NCI-H2081 treated with DMSO at 0.1 percent for 48 hours (cell line): ENCODE measurements around the gene E2F1.
"Not testable (repeated sequence)": the region's sequence is repeated elsewhere in the genome, so short reads cannot be mapped to it uniquely, and the experiment has no call there.

Experiments used
- DNase-seq: peaks from one replicate; lab custom pipeline; 2025; lab: John Stamatoyannopoulos, UW

E2F1 gene

DNA sequence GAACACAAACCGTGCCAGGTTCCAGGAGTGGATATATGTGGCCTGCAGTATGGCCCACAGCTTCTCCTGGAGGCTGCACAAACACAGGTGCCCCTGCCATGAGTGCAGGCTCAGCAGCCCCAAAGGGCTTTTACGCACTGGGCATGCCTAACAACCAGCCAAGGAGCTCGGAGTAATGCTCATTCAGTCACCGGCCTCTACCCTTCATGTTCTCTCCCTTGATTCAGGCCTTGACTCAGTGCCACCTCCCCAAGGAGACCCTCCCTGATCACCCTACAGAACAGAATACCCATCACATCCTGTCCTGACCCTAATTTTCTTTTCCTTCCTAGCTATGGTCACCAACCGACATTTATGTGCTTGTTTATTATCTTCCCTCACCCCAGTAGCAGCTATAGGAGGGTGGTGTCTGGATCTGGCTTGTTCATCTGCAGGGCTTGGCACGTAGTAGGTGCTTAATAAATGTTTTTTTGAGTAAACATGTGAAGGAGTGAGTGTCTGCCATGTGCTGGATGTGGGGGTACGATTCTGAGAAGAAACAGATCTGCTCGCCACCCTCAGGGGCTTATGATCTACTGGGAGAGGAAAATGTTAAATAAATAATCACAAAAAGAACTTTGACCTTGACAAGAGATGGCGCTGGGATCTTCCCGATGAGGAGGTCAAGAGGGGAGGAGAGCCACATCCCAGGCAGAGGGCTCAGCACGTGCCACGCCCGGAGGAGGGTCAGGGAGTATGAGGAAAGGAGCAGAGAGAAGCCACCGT lies 24.7 kb upstream of the E2F1 start:
- no peak for DNase-seq

DNA sequence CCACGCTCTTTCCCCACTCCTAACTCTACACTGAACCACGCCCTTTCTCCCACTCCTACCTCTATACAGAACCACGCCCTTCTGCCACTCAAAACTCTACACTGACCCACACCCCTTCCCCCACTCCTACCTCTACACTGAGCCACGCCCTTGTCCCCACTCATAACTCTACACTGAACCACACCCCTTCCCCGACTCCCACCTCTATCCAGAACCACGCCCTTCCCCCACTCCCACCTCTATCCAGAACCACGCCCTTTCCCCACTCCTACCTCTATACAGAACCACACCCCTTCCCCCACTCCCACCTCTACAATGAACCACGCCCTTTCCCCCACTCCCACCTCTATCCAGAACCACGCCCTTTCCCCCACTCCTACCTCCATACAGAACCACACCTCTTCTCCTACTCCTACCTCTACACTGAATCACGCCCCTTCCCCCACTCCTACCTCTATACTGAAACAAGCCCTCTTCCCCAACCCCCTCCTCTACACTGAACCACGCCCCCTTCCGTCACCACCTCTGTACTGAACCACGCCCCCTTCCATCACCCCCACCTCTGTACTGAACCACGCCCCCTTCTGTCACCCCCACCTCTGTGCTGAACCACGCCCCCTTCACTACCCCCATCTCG lies 23.8 kb upstream of the E2F1 start:
- DNase-seq, result no peak

DNA sequence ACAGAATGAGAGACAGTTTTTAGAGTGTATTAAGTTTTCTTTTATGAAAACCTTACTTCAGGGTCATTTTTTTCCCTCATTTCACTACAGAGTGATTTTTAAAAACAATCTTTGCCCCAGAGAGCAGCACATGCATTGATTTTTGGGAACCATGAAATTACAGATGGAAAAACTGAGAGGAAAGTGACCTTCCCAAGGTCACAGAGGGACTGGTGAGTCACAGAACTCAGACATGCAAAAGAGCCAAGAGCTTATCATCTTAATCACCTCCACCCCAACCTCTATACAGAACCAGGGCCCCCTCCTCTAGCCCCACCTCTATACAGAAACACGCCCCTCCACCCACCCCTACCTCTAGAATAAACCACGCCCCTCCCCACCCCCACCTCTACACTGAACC lies 23.2 kb upstream of the E2F1 start:
- DNase-seq, result no peak

DNA sequence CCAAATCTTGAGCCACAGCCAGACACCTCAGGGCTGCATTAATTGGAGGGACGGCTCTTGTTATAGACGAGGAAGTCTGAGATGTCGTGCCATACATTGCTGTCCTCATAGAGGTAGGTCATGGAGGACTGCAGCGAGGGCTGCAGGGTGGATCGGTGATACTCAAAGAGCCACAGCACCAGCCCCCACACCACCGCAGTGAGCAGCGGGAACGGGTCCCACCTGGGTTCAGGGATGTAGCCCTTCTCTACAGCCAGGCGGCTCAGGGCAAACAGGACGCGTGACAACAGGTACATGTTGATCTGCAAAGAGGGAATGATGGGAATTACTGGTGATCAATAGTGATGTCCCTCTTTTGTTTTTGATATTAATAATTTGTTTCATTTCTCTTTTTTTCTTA lies 21.5 kb upstream of the E2F1 start:
- no peak for DNase-seq

DNA sequence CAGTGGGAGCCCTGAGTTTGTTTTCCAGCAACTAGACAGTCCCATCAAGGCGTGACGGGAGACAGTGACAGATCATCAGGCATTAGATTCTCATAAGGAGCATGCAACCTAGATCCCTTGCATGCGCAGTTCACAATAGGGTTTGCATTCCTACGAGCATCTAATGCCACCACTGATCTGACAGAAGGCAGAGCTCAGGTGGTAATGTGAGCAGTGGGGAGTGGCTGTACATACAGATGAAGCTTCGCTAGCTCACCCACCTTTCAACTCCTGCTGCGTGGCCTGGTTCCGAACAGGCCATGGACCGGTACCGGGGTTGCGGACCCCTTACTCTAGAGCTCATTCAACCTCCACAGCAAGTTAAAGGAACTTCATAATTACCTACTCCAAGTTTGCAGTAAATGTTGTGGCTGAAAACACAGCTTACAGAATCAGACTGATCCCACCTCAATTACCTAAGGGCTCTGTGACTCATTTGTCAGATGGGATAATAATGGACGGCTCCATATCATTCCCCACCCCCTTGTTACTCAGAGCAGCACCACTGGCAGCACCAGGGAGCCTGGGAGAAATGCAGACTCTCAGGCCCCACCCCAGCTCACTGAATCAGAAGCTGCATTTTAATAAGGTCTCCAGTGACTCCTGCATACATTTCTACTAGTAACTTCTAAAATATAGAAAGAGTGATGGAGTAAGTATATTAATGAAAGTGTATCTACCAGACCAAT lies 18.2 kb upstream of the E2F1 start:
- DNase-seq, result no peak

DNA sequence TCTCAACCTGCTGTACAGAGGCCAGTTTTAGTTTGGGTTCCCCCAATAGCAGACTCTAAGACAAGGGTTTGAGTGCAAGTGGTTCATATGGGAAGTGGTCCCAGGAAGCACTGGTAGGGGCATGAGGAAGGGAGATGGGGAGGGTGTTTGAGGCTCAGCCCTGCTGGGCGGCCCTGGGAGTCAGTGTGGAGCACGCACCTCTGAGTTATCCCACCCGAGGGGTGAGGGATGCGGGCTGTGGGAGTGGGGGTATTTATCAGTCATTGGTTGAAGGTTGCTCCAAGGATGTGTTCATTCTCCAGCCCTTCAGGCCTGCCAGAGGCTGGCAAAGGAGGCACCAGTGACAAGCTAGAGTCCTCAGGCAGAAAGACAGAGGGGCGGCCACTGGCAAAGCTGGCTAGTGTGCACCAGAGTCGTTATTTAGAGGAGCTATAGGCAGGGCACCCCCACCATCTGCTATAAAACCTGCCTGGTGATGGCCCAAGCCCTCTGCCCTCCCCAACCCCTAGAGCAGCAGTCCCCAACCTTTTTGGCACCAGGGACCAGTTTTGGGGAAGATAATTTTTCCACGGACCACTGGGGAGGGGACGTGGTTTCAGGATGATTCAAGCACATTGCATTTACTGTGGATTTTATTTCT lies 17.4 kb upstream of the E2F1 start:
- no peak for DNase-seq

DNA sequence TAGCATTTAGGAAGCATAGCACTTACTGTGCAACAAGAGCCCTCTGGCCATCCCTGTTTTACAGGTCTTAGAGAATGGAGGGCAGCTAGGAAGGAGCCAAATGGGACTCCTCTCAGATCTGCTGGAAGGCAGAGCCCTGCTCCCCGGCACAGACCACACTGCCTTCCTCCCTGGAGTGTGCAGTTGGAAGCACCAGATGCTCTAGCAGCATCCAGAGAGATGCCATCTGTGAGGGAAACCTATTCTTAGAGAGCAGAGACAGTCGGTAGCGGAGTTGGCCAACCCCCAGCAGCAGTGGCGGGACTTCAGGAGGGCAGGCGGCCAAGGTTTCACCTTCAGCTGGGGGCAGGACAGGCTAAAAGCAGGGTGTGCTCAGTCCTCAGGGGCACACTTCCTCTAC lies 16.7 kb upstream of the E2F1 start:
- no peak for DNase-seq

DNA sequence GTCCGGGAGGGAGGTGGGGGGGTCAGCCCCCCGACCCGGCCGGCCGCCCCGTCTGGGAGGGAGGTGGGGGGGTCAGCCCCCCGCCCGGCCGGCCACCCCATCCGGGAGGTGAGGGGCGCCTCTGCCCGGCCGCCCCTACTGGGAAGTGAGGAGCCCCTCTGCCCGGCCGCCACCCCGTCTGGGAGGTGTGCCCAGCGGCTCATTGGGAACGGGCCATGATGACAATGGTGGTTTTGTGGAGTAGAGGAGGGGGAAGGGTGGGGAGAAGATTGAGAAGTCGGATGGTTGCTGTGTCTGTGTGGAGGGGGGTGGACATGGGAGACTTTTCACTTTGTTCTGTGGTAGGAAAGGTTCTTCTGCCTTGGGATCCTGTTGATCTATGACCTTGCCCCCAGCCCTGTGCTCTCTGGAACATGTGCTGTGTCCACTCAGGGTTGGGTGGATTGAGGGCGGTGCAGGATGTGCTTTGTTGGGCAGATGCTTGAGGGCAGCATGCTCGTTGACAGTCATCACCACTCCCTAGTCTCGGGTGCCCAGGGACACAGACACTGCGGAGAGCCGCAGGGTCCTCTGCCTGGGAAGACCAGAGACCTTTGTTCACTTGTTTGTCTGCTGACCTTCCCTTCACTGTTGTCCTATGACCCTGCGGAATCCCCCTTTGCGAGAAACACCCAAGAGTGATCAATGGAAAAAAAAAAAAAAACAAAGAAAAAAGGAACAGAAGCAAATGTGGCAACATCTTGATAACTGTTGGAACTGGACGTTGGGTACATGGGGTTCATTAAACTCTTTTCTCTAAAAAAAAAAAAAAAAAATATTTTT lies 15.7 kb upstream of the E2F1 start:
- no peak for DNase-seq

DNA sequence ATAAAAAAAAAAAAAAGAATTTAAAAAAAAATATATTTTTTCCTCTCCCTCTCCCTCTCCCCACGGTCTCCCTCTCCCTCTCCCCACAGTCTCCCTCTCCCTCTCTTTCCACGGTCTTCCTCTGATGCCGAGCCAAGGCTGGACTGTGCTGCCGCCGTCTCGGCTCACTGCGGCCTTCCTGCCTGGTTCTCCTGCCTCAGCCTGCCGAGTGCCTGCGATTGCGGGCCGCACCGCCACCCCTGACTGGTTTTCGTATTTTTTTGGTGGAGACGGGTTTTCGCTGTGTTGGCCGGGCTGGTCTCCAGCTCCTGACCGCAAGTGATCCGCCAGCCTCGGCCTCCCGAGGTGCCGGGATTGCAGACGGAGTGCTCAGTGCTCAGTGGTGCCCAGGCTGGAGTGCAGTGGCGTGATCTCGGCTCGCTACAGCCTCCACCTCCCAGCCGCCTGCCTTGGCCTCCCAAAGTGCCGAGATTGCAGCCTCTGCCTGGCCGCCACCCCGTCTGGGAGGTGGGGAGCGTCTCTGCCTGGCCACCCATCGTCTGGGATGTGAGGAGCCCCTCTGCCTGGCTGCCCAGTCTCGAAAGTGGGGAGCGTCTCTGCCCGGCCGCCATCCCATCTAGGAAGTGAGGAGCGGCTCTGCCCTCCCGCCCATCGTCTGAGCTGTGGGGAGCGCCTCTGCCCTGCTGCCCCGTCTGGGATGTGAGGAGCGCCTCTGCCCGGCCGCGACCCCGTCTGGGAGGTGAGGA lies 14.7 kb upstream of the E2F1 start:
- DNase-seq, result not testable (repeated sequence)

DNA sequence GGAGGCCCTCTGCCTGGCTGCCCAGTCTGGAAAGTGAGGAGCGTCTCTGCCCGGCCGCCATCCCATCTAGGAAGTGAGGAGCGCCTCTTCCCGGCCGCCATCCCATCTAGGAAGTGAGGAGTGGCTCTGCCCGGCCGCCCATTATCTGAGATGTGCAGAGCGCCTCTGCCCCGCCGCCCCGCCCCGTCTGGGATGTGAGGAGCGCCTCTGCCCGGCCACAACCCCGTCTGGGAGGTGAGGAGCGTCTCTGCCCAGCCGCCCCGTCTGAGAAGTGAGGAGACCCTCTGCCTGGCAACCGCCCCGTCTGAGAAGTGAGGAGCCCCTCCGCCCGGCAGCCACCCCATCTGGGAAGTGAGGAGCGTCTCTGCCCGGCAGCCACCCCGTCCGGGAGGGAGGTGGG lies 12.8 kb upstream of the E2F1 start:
- DNase-seq, result not testable (repeated sequence)

DNA sequence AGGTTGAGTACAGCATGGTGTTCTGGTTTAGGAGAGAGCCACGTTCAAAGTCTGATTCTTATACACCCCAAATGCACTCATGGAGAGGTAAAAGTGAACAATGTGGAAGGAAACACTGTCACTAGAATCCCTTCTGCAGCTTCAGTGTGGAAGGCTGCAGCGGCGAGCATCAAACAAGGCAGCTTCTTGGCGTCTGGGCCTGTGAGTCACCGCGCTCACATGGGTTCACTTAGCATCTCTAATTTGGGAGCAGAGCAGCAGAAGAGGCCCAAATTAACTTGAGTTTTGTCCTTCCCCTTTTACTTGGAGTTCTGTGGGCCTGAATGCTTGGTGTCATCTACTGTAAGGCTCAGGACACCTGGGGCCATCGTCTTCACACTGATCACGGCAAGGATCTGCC lies 10.9 kb upstream of the E2F1 start:
- no peak for DNase-seq

DNA sequence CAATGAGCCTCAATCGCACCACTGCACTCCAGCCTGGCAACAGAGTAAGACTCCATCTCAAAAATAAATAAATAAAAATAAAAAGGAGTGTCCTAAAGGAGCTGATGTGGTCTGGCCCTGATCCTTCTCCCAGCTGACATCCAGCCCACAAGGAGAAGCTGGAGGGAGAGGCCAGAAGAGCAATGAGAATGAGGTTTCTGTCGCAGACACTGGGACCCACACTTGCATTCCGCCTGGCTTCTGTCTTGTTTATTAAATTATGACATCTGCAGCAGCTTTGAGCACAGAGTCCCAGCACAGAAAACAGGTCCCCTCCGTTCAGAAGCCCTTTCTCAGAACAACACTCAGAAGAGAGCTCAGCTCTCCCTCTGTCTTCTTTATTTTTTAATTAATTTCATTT lies 10.3 kb upstream of the E2F1 start:
- DNase-seq, result no peak

DNA sequence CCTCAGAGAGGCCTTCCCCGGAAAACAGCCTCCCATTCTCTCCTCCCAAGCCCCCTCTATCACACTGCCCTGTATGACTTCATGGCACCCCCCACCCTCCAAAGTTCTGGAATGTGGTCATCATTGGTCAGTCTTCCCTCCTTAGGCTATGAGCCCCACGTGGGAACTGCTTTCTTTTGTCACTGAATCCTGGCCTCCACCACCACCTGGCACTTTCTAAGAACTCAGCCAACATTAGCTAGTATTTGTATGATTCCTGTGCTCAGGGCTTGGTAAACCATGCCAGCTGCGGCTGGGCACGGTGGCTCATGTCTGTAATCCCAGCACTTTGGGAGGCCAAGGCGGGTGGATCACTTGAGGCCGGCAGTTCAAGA lies 8.4 kb upstream of the E2F1 start:
- DNase-seq, result no peak

DNA sequence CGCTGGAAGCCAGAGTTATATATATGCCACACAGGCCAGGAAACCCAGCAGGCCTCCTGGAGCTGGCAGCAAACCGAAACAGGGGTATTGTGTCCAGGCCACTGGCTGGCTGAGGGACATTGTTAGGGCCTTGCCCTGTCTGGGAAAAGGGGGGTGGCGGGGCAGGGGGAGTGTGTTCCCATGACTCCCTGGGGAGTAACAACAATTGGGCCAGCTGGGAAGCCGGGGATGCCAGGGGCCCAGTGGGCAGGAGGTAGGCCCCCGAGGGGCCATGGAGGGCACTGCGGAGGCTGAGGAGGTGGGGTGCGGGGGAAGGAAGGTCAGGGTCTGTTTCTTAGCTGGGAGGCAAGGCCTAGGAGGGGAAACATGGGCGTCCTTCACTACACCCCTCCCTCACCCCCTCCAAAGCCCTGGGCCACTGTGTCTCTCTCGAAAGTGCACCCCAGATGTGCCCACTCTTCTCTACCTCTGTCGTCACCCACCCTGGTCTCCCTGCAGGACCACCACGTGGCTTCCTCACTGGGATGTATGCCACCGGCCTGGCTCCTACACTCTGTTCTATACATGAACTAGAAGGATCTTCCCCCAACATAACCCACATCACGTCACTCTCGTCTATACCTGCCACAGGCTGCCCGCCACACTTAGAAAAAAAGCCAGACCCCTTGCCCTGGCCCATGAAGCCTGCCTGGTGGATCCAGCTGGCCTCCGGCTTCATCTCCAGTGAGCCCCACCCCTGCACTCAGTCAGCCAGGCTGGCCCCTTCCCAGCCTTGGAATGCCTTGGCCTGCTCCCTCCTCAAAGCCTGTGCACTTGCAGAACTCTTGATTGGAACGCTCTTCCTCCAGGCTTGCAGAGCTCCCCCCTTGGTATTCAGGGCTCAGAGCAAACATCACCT lies 7.8 kb upstream of the E2F1 start:
- DNase-seq, result no peak

DNA sequence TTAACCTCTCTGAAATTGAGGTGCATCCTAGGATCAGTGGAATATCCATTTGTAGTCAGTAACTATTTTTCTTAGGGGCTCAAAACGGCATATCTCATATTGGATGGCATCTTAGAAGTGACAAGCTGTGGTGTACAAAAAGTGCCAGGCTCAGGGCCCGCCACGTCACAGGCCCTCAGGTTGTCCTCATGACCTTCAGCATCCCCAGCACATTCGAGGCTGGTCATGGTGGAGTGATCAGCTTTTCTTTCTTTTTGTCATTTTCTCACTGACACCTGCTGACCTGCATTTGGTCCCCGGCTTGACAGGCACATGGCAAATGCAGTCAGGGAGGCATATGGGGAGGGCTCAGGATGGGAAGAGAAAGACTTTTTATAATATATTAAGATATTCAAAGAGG lies 7.1 kb upstream of the E2F1 start:
- no peak for DNase-seq

DNA sequence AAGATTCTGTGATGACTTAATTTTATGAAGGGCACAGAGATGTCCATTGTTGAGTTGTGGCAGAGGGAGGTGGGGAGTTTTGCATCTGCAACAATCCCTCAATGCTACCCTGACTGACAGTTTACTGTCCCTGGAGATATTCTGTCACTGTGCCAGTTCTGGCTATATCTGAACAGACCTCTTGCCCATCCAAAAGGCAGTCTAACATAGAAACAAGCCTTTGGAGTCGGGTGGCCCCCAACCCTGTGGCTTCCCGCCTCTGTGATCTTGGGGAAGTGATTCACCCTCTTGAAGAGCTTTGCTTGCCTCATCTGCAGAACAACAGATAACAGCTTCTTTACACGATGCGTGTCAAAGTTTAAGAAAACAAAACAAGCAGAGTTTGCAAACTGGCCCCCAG lies 3.8 kb upstream of the E2F1 start:
- no peak for DNase-seq

DNA sequence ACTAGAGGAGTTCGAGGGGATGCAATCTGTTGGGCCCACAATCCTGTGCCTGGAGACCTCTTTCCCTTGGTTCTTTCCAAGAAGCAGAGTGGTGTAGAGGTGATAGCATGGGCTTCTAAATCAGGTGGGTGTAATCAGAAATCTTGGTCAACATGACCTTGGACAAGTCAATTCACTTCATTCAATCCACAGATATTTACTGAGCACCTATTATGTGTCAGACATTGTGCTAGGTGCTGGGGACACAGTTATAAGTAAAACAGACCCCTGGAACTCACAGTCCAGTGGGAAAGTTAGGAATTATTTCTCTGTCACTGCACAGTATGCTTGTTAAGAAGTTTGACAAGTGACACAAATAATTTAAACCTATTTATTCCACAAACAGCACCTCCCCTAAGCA lies 3.3 kb upstream of the E2F1 start:
- DNase-seq, result no peak

DNA sequence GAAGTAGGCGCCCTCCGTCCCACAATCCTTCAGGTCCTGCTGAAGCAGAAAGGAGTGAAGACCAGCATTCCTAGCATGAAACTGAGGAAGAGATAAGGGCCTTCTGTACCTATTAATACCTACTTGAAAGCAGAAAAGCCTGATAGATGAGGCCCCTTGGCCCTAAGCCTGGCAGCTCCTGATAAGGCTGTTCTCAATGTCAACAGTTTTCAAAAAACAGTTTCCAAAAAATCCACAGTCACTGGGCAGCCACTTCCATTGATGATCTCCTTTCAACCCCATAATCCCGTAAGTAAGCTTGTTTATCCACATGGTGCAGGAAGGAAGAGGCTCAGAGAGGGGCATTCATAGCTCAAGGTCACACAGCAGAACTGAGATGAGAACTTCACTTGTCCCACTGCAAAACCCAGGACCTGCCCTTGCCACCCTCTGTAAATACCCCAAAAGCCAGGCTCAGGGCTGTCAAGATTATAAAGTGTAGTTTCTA lies 2.8 kb upstream of the E2F1 start:
- no peak for DNase-seq

DNA sequence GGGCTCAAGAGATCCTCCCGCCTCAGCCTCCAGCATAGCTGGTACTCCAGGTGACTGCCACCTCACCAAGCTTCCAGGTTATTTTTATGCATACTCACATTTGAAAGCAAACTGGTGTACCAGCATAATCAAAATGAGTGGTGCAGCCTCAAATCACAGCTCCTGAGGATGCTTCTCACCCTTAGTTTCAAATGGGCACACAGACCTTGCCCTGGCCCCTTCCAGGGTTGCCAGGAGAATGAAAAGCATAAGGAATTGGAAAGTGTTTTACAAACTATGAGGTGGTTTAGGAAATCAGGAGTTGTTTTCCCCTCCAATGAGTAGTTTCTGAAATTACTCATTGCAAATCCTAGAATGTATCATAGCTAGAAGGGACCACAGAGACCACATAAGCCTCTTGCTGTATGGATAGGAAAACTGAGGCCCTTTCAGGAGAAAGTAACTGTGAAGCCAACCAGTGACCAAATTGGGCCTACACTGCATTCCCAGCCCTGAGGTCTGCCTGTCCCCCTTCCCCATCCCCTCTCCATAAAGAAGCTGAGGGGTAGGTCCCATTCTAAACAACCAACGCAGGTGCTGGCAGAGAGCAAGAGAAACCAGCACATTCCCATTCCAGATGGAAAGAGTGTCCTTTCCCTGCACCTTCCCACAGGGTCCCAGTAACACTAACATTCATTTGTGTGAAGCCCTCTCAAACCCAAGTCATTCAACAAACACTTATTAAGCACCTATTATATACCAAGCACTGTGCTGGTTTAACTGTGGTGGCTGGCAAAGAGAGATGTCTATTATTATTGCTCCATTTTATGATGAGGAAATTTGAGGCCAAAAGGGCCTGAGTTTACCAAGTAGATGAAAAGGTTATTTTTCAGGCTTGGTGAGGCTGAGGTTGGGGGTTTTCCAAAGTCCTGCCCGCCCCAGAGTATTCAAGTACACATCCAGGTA lies 2.1 kb upstream of the E2F1 start:
- no peak for DNase-seq
